ENCODE data around the gene RSPH9. TPM values are rescaled to one million over a fixed set of nuclear protein-coding genes. Genes with fewer than 3 reads are reported as not detected.

The RSPH9 gene
- total RNA-seq, 8 experiments from 2014 or later, result 1.1 to 9.7 (median 4.6) TPM

GRCh38 chr6:43666196-43666920, 21.5 kb downstream of the RSPH9 start:
- Histone ChIP-seq H3K4me3 (no peak overlapping the region), H3K4me1 (replicated peaks in 1 of 2) (peaks cover 13 to 28% of the 10 kb centered on the region in 2 donors), H3K27ac (no peak overlapping the region)
- WGBS, 10 experiments, result 5 to 100% (median 73%) methylated on average over 1 to 7 of the region's 13 CpGs; no CpG with 5 or more reads in 1 of the 10 experiments
- ATAC-seq (replicated peaks in 6 of 8), result no peak
- in situ Hi-C loops (cut with MboI; ENCODE audit: low pct_unique_long_range_greater_than_20kb in 2 of 9, low sequenced_read_pairs in 9 of 9, unreplicated experiment in 9 of 9), result loop anchor here in 6 of 9 experiments (10.0 to 25.0 kb wide), 2 partner anchors 408 to 421 kb away; no protein-coding TSS in a partner anchor

DNA sequence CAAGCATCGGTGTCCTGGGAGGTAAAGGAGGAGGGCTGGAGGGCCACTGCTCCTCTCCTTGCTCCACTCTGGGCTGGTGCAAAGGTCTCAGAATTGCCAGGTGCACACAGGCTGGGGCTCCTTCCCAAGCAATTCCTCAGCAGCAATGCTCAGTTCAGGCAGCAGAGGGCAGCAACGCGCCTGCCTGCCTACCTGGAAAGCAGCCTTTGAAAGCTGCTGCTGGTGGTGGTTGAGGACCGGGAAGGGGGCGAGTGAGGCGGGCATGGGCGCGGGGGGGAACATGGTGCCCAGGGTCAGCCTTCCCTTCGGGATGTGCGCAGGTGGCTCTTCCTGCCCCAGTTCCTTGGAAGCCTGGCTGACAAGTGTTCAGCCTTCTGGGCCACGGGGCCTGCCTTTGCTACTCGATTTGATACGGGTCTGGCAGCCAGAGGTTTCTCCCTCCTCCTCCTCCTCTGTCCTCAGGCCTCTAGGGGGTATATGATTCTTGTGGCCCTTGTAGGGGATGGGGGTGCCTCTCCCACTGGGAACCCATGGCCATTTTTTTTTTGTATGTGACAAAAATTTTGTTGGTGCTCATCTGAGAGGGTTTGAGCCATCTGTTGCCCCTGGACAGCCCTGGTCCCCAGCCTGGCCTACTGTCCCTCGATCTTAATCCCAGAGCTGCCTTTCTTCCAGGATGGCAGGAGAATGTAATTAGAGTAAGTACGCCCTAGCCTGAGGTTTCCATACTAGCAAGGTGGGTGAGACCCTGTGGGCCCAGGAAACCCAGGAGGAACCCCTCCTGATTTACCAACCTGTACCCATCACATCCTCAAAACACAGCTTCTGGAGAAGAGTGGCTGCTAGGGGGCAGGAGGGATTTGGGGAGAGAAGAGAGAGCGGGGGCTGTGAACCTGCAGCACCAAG, 22.7 kb downstream of the RSPH9 start:
- ATAC-seq (replicated peaks in 6 of 8), result peak; percentile 29 to 85 (median 76)
- in situ Hi-C loops (cut with MboI; ENCODE audit: low pct_unique_long_range_greater_than_20kb in 2 of 9, low sequenced_read_pairs in 9 of 9, unreplicated experiment in 9 of 9), result loop anchor here in 6 of 9 experiments (10.0 to 25.0 kb wide), 2 partner anchors 407 to 420 kb away; no protein-coding TSS in a partner anchor
- Histone ChIP-seq H3K4me3 (no peak overlapping the region), H3K27ac (peak overlapping the region in 1 of 2 donors; percentile 25), H3K4me1 (replicated peaks in 1 of 2) (peaks cover 13 to 34% of the 10 kb centered on the region in 2 donors)
- WGBS, 10 experiments, result 0 to 20% (median 0%) methylated on average over 1 to 3 of the region's 16 CpGs; no CpG with 5 or more reads in 6 of the 10 experiments

DNA sequence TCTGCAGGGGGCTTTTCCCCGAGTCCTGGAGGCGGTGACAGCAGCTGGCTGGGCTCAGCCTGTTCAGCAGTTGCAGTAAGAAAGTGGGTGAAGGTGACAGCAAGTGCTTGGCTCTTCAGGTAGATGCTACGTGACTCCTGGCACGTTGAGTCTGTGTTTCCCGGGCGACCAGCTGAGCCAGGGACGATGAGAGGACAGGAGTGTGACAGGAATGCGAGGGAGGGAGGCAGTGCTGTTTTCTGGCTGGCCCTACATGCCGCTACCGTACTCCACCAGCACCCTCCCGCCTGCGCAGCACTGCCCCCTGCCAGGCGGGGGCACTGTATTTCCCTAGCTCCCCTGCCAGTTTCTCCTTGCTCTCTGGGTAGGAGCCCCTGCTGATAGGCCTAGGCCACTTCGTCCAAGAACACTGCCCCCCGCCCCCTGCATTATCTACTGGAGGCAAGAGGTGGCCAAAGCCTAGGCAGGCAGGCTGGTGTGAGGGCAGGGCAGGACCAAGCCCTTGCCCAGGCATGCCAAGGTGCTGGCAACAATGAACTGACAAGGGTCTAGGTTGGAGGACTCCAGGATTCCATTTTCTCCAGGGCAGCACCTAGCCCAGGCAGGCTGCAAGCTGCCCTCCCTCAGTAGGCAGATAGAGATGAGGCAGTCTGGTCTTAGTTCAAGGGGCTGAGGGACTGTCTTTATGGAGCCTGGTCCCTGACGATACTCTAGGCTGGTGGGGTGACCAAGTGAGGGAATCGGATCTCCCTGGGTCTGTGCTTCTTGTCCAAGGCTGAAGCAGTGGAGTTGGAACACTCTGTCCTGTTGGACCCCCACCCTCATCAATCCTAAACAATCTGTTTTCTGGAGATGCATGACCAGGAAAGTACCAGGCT, 23.6 kb downstream of the RSPH9 start:
- 5 to 92% (median 63%) methylated on average over 2 to 11 of the region's 17 CpGs; no CpG with 5 or more reads in 4 of the 10 experiments for WGBS, 10 experiments
- H3K4me1 ChIP-seq (replicated peaks in 1 of 2), result peaks cover 13 to 43% of the 10 kb centered on the region in 2 donors
- H3K4me3 ChIP-seq, result no peak overlapping the region
- ATAC-seq (replicated peaks in 6 of 8), result peak; percentile 23 to 69 (median 50)
- in situ Hi-C loops (cut with MboI; ENCODE audit: low pct_unique_long_range_greater_than_20kb in 2 of 9, low sequenced_read_pairs in 9 of 9, unreplicated experiment in 9 of 9), result loop anchor here in 6 of 9 experiments (10.0 to 25.0 kb wide), 2 partner anchors 406 to 419 kb away; no protein-coding TSS in a partner anchor
- peak overlapping the region in 1 of 2 donors; percentile 25 for H3K27ac ChIP-seq

- WGBS, 10 experiments, result 0 to 100% (median 72%) methylated on average over 1 to 6 of the region's 15 CpGs; no CpG with 5 or more reads in 4 of the 10 experiments
- in situ Hi-C loops (cut with MboI; ENCODE audit: low pct_unique_long_range_greater_than_20kb in 2 of 9, low sequenced_read_pairs in 9 of 9, unreplicated experiment in 9 of 9), result loop anchor here in 6 of 9 experiments (10.0 to 25.0 kb wide), 2 partner anchors 406 to 418 kb away; no protein-coding TSS in a partner anchor
- peak in 3 of 8 experiments; percentile 40 to 73 (median 71) for ATAC-seq (replicated peaks in 6 of 8)
- H3K4me1 ChIP-seq (replicated peaks in 1 of 2), result peaks cover 13 to 49% of the 10 kb centered on the region in 2 donors
- peak overlapping the region in 1 of 2 donors; percentile 1 for H3K27ac ChIP-seq
- H3K4me3 ChIP-seq, result no peak overlapping the region
These were observed 24.4 kb downstream of the RSPH9 start for GRCh38 chr6:43669050-43669921.

GRCh38 chr6:43669922-43670622, 25.2 kb downstream of the RSPH9 start:
- in situ Hi-C loops (cut with MboI; ENCODE audit: low pct_unique_long_range_greater_than_20kb in 2 of 9, low sequenced_read_pairs in 9 of 9, unreplicated experiment in 9 of 9), result loop anchor here in 6 of 9 experiments (10.0 to 25.0 kb wide), 2 partner anchors 405 to 417 kb away; no protein-coding TSS in a partner anchor
- ATAC-seq (replicated peaks in 6 of 8), result peak in 1 of 8 experiments; percentile 1
- 60 to 95% (median 85%) methylated on average over 1 to 6 of the region's 6 CpGs; no CpG with 5 or more reads in 2 of the 10 experiments for WGBS, 10 experiments

DNA sequence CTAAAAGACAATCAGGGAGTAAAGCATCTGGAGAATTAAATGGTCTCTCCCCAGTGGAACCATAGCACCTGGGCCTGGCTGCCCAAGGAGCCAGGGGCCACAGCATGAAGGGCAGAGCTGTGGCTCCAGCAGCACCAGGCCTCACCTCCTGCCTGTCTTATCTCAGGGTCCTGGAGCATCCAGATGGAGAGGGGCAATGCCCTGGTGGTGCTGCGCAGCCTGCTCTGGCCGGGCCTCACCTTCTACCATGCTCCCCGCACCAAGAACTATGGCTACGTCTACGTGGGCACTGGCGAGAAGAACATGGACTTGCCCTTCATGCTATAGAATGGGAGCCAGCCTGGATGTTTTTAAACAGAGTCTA, 25.8 kb downstream of the RSPH9 start:
- WGBS, 10 experiments, result 93 to 100% (median 97%) methylated on average over 1 to 4 of the region's 6 CpGs; no CpG with 5 or more reads in 6 of the 10 experiments
- Histone ChIP-seq H3K4me3 (no peak overlapping the region), H3K27ac (no peak overlapping the region), H3K4me1 (replicated peaks in 1 of 2) (peaks cover 13 to 49% of the 10 kb centered on the region in 2 donors)
- no peak for ATAC-seq (replicated peaks in 6 of 8)
- in situ Hi-C loops (cut with MboI; ENCODE audit: low pct_unique_long_range_greater_than_20kb in 2 of 9, low sequenced_read_pairs in 9 of 9, unreplicated experiment in 9 of 9), result loop anchor here in 5 of 9 experiments (25.0 kb wide), 1 partner anchor 417 kb away; no protein-coding TSS in a partner anchor

More at GRCh38 chr6:43669922-43670622, 25.2 kb downstream of the RSPH9 start:
- Histone ChIP-seq H3K4me1 (replicated peaks in 1 of 2) (peaks cover 13 to 49% of the 10 kb centered on the region in 2 donors), H3K4me3 (no peak overlapping the region), H3K27ac (no peak overlapping the region)

GRCh38 chr6:43671011-43671800, 26.4 kb downstream of the RSPH9 start:
- WGBS, 10 experiments, result 58 to 100% (median 90%) methylated on average over 1 to 4 of the region's 8 CpGs; no CpG with 5 or more reads in 2 of the 10 experiments
- no peak overlapping the region for H3K27ac ChIP-seq
- in situ Hi-C loops (cut with MboI; ENCODE audit: low pct_unique_long_range_greater_than_20kb in 2 of 9, low sequenced_read_pairs in 9 of 9, unreplicated experiment in 9 of 9), result loop anchor here in 5 of 9 experiments (25.0 kb wide), 1 partner anchor 416 kb away; no protein-coding TSS in a partner anchor

GRCh38 chr6:43671801-43672690, 27.2 kb downstream of the RSPH9 start:
- peak overlapping the region in 1 of 2 donors; percentile 34 for H3K27ac ChIP-seq
- H3K4me3 ChIP-seq, result no peak overlapping the region
- peaks cover 13 to 47% of the 10 kb centered on the region in 2 donors for H3K4me1 ChIP-seq (replicated peaks in 1 of 2)
- in situ Hi-C loops (cut with MboI; ENCODE audit: low pct_unique_long_range_greater_than_20kb in 2 of 9, low sequenced_read_pairs in 9 of 9, unreplicated experiment in 9 of 9), result loop anchor here in 5 of 9 experiments (25.0 kb wide), 1 partner anchor 415 kb away; no protein-coding TSS in a partner anchor
- peak in 4 of 8 experiments; percentile 18 to 44 (median 30) for ATAC-seq (replicated peaks in 6 of 8)
- WGBS, 10 experiments, result 70 to 100% (median 93%) methylated on average over 1 to 6 of the region's 16 CpGs; no CpG with 5 or more reads in 2 of the 10 experiments

More at GRCh38 chr6:43671011-43671800, 26.4 kb downstream of the RSPH9 start:
- Histone ChIP-seq H3K4me3 (no peak overlapping the region), H3K4me1 (replicated peaks in 1 of 2) (peaks cover 13 to 49% of the 10 kb centered on the region in 2 donors)
- no peak for ATAC-seq (replicated peaks in 6 of 8)

- in situ Hi-C loops (cut with MboI; ENCODE audit: low pct_unique_long_range_greater_than_20kb in 2 of 9, low sequenced_read_pairs in 9 of 9, unreplicated experiment in 9 of 9), result loop anchor here in 5 of 9 experiments (25.0 kb wide), 1 partner anchor 414 kb away; no protein-coding TSS in a partner anchor
- H3K4me3 ChIP-seq, result no peak overlapping the region
These were observed 28.7 kb downstream of the RSPH9 start for GRCh38 chr6:43673444-43674084.

More at GRCh38 chr6:43673444-43674084, 28.7 kb downstream of the RSPH9 start:
- Histone ChIP-seq H3K27ac (peak overlapping the region in 1 of 2 donors; percentile 21), H3K4me1 (replicated peaks in 1 of 2) (peaks cover 0 to 32% of the 10 kb centered on the region in 2 donors)
- WGBS, 10 experiments, result 0 to 89% (median 72%) methylated on average over 1 to 8 of the region's 15 CpGs; no CpG with 5 or more reads in 4 of the 10 experiments
- ATAC-seq (replicated peaks in 6 of 8), result peak in 2 of 8 experiments; percentile 11 to 20
